ENCODE results near the gene OR14K1. TPM values are rescaled to one million over a fixed set of nuclear protein-coding genes. Genes with fewer than 3 reads are reported as not detected.

OR14K1 gene
- total RNA-seq, 1 experiment from 2014 or later, result not detected

Other genes with a start within 250 kb of the OR14K1 start
- not detected in 2 replicates for gene OR2C3, start 202.2 kb upstream of the OR14K1 start, total RNA-seq (2014; rRNA removed; shearing (Covaris generic); ENCODE audit: low replicate concordance)
- not detected in 2 replicates for gene GCSAML, start 189.5 kb upstream of the OR14K1 start, total RNA-seq (2014; rRNA removed; shearing (Covaris generic); ENCODE audit: low replicate concordance)
- not detected in 2 replicates for gene OR2G2, start 150.3 kb upstream of the OR14K1 start, total RNA-seq (2014; rRNA removed; shearing (Covaris generic); ENCODE audit: low replicate concordance)
- gene OR2G3, start 133.0 kb upstream of the OR14K1 start, total RNA-seq (2014; rRNA removed; shearing (Covaris generic); ENCODE audit: low replicate concordance), result not detected in 2 replicates
- not detected in 2 replicates for gene OR13G1, start 58.9 kb upstream of the OR14K1 start, total RNA-seq (2014; rRNA removed; shearing (Covaris generic); ENCODE audit: low replicate concordance)
- gene OR6F1, start 22.0 kb upstream of the OR14K1 start, total RNA-seq (2014; rRNA removed; shearing (Covaris generic); ENCODE audit: low replicate concordance), result not detected in 2 replicates
- gene OR14A2, start 9.5 kb downstream of the OR14K1 start, total RNA-seq (2014; rRNA removed; shearing (Covaris generic); ENCODE audit: low replicate concordance), result not detected in 2 replicates
- not detected in 2 replicates for gene OR1C1, start 21.9 kb downstream of the OR14K1 start, total RNA-seq (2014; rRNA removed; shearing (Covaris generic); ENCODE audit: low replicate concordance)
- gene OR14A16, start 85.5 kb downstream of the OR14K1 start, total RNA-seq (2014; rRNA removed; shearing (Covaris generic); ENCODE audit: low replicate concordance), result not detected in 2 replicates
- not detected in 2 replicates for gene OR11L1, start 103.3 kb downstream of the OR14K1 start, total RNA-seq (2014; rRNA removed; shearing (Covaris generic); ENCODE audit: low replicate concordance)
- not detected in 2 replicates for gene TRIM58, start 118.6 kb downstream of the OR14K1 start, total RNA-seq (2014; rRNA removed; shearing (Covaris generic); ENCODE audit: low replicate concordance)
- gene OR2W3, start 157.0 kb downstream of the OR14K1 start, total RNA-seq (2014; rRNA removed; shearing (Covaris generic); ENCODE audit: low replicate concordance), result not detected in 2 replicates
- not detected in 2 replicates for gene OR2T8, start 181.6 kb downstream of the OR14K1 start, total RNA-seq (2014; rRNA removed; shearing (Covaris generic); ENCODE audit: low replicate concordance)
- gene OR2AJ1, start 186.3 kb downstream of the OR14K1 start, total RNA-seq (2014; rRNA removed; shearing (Covaris generic); ENCODE audit: low replicate concordance), result not detected in 2 replicates
- not detected in 2 replicates for gene OR2L8, start 210.2 kb downstream of the OR14K1 start, total RNA-seq (2014; rRNA removed; shearing (Covaris generic); ENCODE audit: low replicate concordance)
- not detected in 2 replicates for gene OR2AK2, start 226.6 kb downstream of the OR14K1 start, total RNA-seq (2014; rRNA removed; shearing (Covaris generic); ENCODE audit: low replicate concordance)